NCI-H2171 treated with DMSO at 0.1 percent for 48 hours (cell line): ENCODE measurements around the gene ANKFY1.

ENCODE experiments used
- DNase-seq: peaks from one replicate; lab custom pipeline; 2025; lab: John Stamatoyannopoulos, UW

ANKFY1 gene

DNA sequence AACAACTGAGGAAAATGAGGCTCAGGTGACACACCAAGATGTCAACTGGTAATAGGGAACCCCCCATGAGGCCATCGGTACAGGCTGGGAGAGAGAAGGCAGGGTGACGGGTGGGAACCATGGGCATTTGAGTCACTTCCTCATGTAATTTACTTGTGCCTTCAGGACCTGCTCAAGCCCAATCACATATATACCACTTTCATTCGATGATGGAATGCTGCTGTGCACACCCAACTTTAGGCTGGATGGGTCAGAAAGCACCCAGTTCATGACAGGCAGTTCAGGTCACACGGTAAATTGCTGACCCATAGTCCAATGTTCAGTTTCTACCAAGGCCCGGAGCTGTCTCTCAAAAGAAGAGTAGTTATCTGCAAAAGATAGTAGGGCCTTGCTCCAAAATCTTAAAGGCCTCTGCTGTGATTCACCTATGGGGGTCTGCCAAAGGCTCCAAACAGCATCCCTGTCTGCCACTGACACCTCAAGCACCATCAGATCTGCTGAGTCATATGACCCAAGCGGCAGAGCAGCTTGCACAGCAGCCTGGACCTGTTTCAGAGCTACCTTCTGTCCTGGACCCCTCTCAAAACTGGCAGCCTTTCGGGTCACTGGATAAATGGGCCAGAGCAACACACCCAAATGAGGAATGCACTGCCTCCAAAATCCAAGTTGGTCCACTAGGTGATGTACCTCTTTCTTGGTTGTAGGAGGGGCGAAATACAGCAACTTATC lies 145.6 kb downstream of the ANKFY1 start:
- no peak for DNase-seq

DNA sequence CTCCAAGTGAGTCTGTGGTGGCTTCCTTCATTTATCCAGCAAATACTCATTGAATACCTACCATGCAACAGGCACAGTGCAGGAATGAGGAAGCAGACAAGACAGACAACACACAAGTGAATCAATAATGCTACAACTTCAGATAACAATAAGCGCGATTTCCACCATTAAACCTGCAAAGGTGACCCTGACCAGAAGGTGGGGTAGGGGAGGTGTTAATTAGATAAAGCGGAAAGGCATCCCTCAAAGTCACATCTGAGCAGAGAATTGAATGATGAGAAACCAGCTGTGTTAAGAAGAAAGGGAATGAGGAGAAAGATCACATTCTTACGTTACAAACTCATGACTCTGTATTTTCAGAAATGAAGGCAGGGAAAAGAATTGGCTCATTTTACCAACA lies 147.3 kb downstream of the ANKFY1 start:
- no peak for DNase-seq
